Effector CD8-positive, alpha-beta T cell (primary cell): ENCODE results near the gene PMM2.
"Not testable (repeated sequence)": the region's sequence is repeated elsewhere in the genome, so short reads cannot be mapped to it uniquely, and the experiment has no call there.

Experiments
- DNase-seq: peaks from one replicate; lab custom pipeline; 2025; lab: John Stamatoyannopoulos, UW

The PMM2 gene

GRCh38 chr16:8818504-8819270 is 21.0 kb downstream of the PMM2 start:
- DNase-seq: no peak

GRCh38 chr16:8819411-8820034 is 21.9 kb downstream of the PMM2 start:
- no peak for DNase-seq

GRCh38 chr16:8822403-8822802 is 24.8 kb downstream of the PMM2 start:
- DNase-seq: no peak

- no peak for DNase-seq
Observed at GRCh38 chr16:8826278-8826879, 28.7 kb downstream of the PMM2 start.

- DNase-seq: no peak
Observed at GRCh38 chr16:8828541-8829165, 31.0 kb downstream of the PMM2 start.

GRCh38 chr16:8831450-8831849 is 33.8 kb downstream of the PMM2 start:
- no peak for DNase-seq

- DNase-seq: no peak
Observed at GRCh38 chr16:8831871-8832716, 34.5 kb downstream of the PMM2 start.

- no peak for DNase-seq
Observed at GRCh38 chr16:8832717-8833105, 35.1 kb downstream of the PMM2 start.

- DNase-seq: not testable (repeated sequence)
Observed at GRCh38 chr16:8836797-8837196, 39.2 kb downstream of the PMM2 start.

GRCh38 chr16:8837594-8837993 is 40.0 kb downstream of the PMM2 start:
- not testable (repeated sequence) for DNase-seq

- DNase-seq: not testable (repeated sequence)
Observed at GRCh38 chr16:8842016-8842415, 44.4 kb downstream of the PMM2 start.

GRCh38 chr16:8843296-8843695 is 45.7 kb downstream of the PMM2 start:
- not testable (repeated sequence) for DNase-seq

GRCh38 chr16:8845699-8846298 is 48.2 kb downstream of the PMM2 start:
- no peak for DNase-seq

GRCh38 chr16:8846401-8846932 is 48.8 kb downstream of the PMM2 start:
- DNase-seq: no peak

GRCh38 chr16:8847145-8847544 is 49.5 kb downstream of the PMM2 start:
- no peak for DNase-seq

GRCh38 chr16:8847623-8848022 is 50.0 kb downstream of the PMM2 start:
- DNase-seq: no peak

- DNase-seq: no peak
Observed at GRCh38 chr16:8848231-8848938, 50.7 kb downstream of the PMM2 start.

GRCh38 chr16:8848939-8849391 is 51.3 kb downstream of the PMM2 start:
- DNase-seq: no peak

- no peak for DNase-seq
Observed at GRCh38 chr16:8849411-8850011, 51.9 kb downstream of the PMM2 start.
